AG09309 (cell line): Measurements from ENCODE around the gene LDHAL6B.

Experiments used
- DNase-seq: peaks from one replicate; pipeline ENCODE4 v3.0.0-alpha.2; 2010; ENCODE audit warnings: low read depth
- H3K4me3 ChIP-seq: 2 replicates; pipeline ENCODE4 v1.5.1; 2011; ENCODE audit warnings: mild to moderate bottlenecking, low read depth, low read length, moderate library complexity; ENCODE audit not compliant: control insufficient read depth
- TF ChIP-seq, protein P1 (sequence below): IDR thresholded peaks from 2 replicates; pipeline ENCODE4 v1.5.1; 2011; ENCODE audit warnings: mild to moderate bottlenecking, low read depth, low read length, inconsistent platforms; ENCODE audit not compliant: insufficient read depth, control insufficient read depth; ENCODE audit errors: missing control alignments

The LDHAL6B gene

DNA sequence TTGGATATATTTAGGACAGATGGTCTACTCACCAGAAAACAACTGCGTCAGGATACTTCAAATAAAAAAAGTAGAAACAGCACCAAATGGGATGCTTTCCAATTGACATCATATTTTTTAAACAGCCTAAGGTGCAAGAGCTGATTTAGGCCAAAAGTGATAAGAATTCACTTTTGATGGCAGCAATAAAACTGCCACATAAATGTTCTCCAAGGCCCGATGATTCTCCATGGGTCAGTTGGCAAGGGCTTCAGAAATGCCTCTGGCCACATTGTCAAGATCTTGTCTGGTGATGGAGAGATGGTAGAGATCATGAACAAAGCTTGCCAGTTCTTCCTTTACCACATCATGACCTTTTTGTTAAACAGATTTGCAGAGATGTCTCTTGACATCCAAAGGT is 38.9 kb downstream of the LDHAL6B start:
- TF ChIP-seq, protein P1, sequence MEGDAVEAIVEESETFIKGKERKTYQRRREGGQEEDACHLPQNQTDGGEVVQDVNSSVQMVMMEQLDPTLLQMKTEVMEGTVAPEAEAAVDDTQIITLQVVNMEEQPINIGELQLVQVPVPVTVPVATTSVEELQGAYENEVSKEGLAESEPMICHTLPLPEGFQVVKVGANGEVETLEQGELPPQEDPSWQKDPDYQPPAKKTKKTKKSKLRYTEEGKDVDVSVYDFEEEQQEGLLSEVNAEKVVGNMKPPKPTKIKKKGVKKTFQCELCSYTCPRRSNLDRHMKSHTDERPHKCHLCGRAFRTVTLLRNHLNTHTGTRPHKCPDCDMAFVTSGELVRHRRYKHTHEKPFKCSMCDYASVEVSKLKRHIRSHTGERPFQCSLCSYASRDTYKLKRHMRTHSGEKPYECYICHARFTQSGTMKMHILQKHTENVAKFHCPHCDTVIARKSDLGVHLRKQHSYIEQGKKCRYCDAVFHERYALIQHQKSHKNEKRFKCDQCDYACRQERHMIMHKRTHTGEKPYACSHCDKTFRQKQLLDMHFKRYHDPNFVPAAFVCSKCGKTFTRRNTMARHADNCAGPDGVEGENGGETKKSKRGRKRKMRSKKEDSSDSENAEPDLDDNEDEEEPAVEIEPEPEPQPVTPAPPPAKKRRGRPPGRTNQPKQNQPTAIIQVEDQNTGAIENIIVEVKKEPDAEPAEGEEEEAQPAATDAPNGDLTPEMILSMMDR: no peak
- no peak overlapping the region for H3K4me3 ChIP-seq
- no peak for DNase-seq

DNA sequence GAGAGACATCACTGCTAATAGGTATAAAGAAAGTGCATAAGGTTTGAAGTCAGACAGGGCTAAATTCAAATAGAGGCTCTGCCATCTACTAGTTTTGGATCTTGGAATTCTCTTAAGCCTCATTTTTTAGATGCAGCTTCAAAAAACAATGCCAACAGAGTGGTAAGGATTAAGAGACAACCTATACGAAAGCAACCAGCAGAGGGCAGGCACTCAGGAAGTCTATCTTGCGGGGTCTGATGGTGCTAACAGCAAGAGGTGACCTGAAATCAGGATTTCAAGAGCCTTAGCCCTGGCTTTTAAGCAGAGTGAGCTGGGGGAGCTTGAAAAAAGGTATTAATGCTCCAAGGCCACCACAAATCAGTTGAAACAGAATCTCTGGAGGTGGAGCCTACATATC is 40.7 kb downstream of the LDHAL6B start:
- DNase-seq: peak; percentile 40
- TF ChIP-seq, protein P1: peak; percentile 73
- no peak overlapping the region for H3K4me3 ChIP-seq

DNA sequence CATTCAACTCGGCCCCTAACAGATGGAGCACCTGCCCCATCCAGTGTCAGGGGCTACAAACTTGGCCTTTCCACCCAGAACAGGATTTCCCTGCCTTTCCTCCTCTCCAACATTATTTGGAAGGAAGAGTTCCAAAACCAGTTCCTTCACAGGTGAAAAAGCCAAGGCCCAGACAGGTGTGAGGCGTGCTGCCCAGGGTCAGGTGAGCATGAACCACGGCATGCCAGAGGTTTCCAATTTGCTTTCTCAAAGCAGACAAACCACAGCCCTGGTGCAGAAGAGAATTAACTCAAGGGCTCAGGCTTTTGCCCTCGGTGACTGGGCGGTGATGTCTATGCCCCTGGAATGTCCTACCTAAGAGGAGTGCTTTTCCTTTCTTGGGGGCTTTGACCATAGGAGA is 43.2 kb downstream of the LDHAL6B start:
- no peak for DNase-seq
- TF ChIP-seq, protein P1: no peak
- no peak overlapping the region for H3K4me3 ChIP-seq

- no peak for DNase-seq
- TF ChIP-seq, protein P1: no peak
- H3K4me3 ChIP-seq: no peak overlapping the region
These were observed 43.6 kb downstream of the LDHAL6B start for GRCh38 chr15:59250249-59250648.

GRCh38 chr15:59251001-59251845 is 44.6 kb downstream of the LDHAL6B start:
- TF ChIP-seq, protein P1: no peak

GRCh38 chr15:59252137-59252536 is 45.5 kb downstream of the LDHAL6B start:
- TF ChIP-seq, protein P1: no peak
- no peak overlapping the region for H3K4me3 ChIP-seq
- DNase-seq: no peak

More at GRCh38 chr15:59251001-59251845, 44.6 kb downstream of the LDHAL6B start:
- no peak overlapping the region for H3K4me3 ChIP-seq
- DNase-seq: no peak
